ENCODE results near the gene TAF1. TPM values are rescaled to one million over a fixed set of nuclear protein-coding genes. Genes with fewer than 3 reads are reported as not detected.
A peak's percentile ranks its signal among the peaks of the same experiment; 100 is the strongest.

The TAF1 gene
- total and polyA plus RNA-seq, 2 of the 13 experiments (the other 11 are each of a cell fraction or from before 2014, with no cell fraction given) = 8.1 to 17.7 TPM

DNA sequence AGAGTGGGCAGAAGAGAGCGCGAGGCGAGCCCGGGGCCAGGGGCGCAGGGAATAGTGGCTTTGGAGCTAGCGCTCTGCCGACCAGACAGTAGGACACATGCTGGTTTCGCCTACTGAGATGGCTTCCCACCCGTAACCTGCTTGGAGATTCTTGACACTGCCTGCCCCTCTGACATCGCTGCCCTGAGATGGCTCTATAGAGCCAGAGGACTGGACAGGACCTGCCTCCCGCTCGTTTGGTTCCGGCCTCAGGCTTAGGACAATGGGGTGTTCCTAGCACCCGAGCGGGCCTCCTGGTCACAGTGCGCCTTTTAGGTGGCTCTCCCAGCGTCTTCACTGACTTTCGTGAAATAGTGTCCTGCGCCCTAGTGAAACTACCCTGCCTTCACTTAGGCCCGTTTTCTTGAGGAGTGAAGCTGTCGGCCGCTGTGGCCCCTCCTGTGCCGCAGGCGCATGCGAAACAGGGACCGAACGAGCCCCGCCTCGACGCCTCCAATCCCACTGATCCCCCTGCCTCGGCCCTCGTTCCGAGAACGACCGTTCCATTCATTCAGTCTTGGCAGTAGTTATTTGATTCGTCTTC, 608 bp downstream of the TAF1 start (continued):
- TF ChIP-seq, protein P1, sequence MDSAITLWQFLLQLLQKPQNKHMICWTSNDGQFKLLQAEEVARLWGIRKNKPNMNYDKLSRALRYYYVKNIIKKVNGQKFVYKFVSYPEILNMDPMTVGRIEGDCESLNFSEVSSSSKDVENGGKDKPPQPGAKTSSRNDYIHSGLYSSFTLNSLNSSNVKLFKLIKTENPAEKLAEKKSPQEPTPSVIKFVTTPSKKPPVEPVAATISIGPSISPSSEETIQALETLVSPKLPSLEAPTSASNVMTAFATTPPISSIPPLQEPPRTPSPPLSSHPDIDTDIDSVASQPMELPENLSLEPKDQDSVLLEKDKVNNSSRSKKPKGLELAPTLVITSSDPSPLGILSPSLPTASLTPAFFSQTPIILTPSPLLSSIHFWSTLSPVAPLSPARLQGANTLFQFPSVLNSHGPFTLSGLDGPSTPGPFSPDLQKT (CRISPR knock-in tag; IDR thresholded peaks at IDR 0.05; ENCODE audit: borderline replicate concordance) = no peak
- TF ChIP-seq RBM22 (optimal IDR thresholded peaks at IDR 0.05; ENCODE audit: low read length) (no peak), TAF1 (CRISPR knock-in tag; IDR thresholded peaks at IDR 0.05) (0 out of 2 replicates have a peak, but pooled peaks have one; percentile 2), NFYC (CRISPR knock-in tag; IDR thresholded peaks at IDR 0.05) (no peak), SAP130 (CRISPR knock-in tag; IDR thresholded peaks at IDR 0.05; ENCODE audit: low read depth) (peak; percentile 40), MEIS2 (CRISPR knock-in tag; IDR thresholded peaks at IDR 0.05) (no peak), ZNF350 (CRISPR knock-in tag; IDR thresholded peaks at IDR 0.05; ENCODE audit: borderline replicate concordance, low read depth) (0 out of 2 replicates have a peak, but pooled peaks have one; percentile 20), KAT2B (IDR thresholded peaks at IDR 0.05; ENCODE audit: borderline replicate concordance, low read depth, low read length) (no peak), RBFOX2 (IDR thresholded peaks at IDR 0.05; ENCODE audit: low read depth, low read length) (peak; percentile 52; the same call in 1 of the 2 replicates), ZNF101 (CRISPR knock-in tag; IDR thresholded peaks at IDR 0.05; ENCODE audit: borderline replicate concordance, low read depth) (no peak), ZFX (CRISPR knock-in tag; IDR thresholded peaks at IDR 0.05; ENCODE audit: low read depth) (peak; percentile 37; the same call in 1 of the 2 replicates), ZFP41 (CRISPR knock-in tag; IDR thresholded peaks at IDR 0.05; ENCODE audit: borderline replicate concordance) (no peak), ZNF607 (CRISPR knock-in tag; IDR thresholded peaks at IDR 0.05; ENCODE audit: borderline replicate concordance) (0 out of 2 replicates have a peak, but pooled peaks have one; percentile 6), ZBTB7B (CRISPR knock-in tag; IDR thresholded peaks at IDR 0.05) (0 out of 2 replicates have a peak, but pooled peaks have one; percentile 20)
- TF ChIP-seq, protein P2, sequence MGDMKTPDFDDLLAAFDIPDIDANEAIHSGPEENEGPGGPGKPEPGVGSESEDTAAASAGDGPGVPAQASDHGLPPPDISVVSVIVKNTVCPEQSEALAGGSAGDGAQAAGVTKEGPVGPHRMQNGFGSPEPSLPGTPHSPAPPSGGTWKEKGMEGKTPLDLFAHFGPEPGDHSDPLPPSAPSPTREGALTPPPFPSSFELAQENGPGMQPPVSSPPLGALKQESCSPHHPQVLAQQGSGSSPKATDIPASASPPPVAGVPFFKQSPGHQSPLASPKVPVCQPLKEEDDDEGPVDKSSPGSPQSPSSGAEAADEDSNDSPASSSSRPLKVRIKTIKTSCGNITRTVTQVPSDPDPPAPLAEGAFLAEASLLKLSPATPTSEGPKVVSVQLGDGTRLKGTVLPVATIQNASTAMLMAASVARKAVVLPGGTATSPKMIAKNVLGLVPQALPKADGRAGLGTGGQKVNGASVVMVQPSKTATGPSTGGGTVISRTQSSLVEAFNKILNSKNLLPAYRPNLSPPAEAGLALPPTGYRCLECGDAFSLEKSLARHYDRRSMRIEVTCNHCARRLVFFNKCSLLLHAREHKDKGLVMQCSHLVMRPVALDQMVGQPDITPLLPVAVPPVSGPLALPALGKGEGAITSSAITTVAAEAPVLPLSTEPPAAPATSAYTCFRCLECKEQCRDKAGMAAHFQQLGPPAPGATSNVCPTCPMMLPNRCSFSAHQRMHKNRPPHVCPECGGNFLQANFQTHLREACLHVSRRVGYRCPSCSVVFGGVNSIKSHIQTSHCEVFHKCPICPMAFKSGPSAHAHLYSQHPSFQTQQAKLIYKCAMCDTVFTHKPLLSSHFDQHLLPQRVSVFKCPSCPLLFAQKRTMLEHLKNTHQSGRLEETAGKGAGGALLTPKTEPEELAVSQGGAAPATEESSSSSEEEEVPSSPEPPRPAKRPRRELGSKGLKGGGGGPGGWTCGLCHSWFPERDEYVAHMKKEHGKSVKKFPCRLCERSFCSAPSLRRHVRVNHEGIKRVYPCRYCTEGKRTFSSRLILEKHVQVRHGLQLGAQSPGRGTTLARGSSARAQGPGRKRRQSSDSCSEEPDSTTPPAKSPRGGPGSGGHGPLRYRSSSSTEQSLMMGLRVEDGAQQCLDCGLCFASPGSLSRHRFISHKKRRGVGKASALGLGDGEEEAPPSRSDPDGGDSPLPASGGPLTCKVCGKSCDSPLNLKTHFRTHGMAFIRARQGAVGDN (CRISPR knock-in tag; IDR thresholded peaks at IDR 0.05) = peak; percentile 77
- TF ChIP-seq, protein P3, sequence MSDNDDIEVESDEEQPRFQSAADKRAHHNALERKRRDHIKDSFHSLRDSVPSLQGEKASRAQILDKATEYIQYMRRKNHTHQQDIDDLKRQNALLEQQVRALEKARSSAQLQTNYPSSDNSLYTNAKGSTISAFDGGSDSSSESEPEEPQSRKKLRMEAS (IDR thresholded peaks at IDR 0.05) = peak; percentile 4; the same call in 1 of the 2 replicates

All from HepG2 (cell line).